GM12878 (cell line): ENCODE measurements around the gene NEDD8. TPM values are rescaled to one million over a fixed set of nuclear protein-coding genes. Genes with fewer than 3 reads are reported as not detected.

ENCODE experiments used
- ATAC-seq: fragments of 200-7000 bp; cut with Tn5 transposase; 3 replicates; pipeline ENCODE4 v1.9.1; 2020; ENCODE audit warnings: mild to moderate bottlenecking, moderate library complexity
- BruUV-seq: library from RNA; stranded (reverse); fragments of 400-500 nt; replicated peaks from 2 replicates; lab custom pipeline; 2021; lab: Mats Ljungman, UMichigan
- CTCF ChIA-PET: fragments of 300-600 bp; sonication (Branson Sonifier 250); formaldehyde crosslinking; extraction: SDS; loops from one replicate; lab custom pipeline; 2021; ENCODE audit warnings: inconsistent platforms; lab: Yijun Ruan, JAX
- POLR2A ChIA-PET: fragments of 350-600 bp; formaldehyde crosslinking; extraction: SDS; loops from one replicate; lab custom pipeline; 2021; ENCODE audit warnings: inconsistent platforms; lab: Charles Lee
- RAD21 ChIA-PET: fragments of 300-600 bp; sonication (Branson Sonifier 250); formaldehyde crosslinking; loops from one replicate; lab custom pipeline; 2023; ENCODE audit warnings: antibody characterized with exemption; ENCODE audit not compliant: unreplicated experiment; lab: Charles Lee
- SMC1A ChIA-PET: fragments of 300-600 bp; sonication (Branson Sonifier 250); formaldehyde crosslinking; loops from one replicate; lab custom pipeline; 2023; ENCODE audit not compliant: unreplicated experiment, uncharacterized antibody; lab: Charles Lee
- DNase-seq: peaks from one replicate; pipeline ENCODE4 v3.0.0-alpha.2; 2011; ENCODE audit warnings: low read depth, low spot score
- FAIRE-seq: peaks from 3 replicates; lab custom pipeline; 2011; peaks lifted over from hg19 to GRCh38; lab: Jason Lieb, UNC
- H2AFZ ChIP-seq: 2 replicates; pipeline ENCODE4 v1.6.0; 2011; ENCODE audit warnings: low read depth, low read length, control low read depth; ENCODE audit not compliant: control insufficient read depth
- H3K27ac ChIP-seq: 2 replicates; pipeline ENCODE4 v1.5.1; 2011; ENCODE audit warnings: control low read depth; ENCODE audit not compliant: control insufficient read depth, insufficient read depth
- H3K27me3 ChIP-seq, 2 experiments: replicated peaks in 1 of 2; 2 replicates each; pipeline versions ENCODE4 v1.6.0 to v1.6.1; 2011; ENCODE audit warnings: low read length in 1 of 2; ENCODE audit not compliant: control insufficient read depth in 2 of 2, insufficient read depth in 2 of 2
- H3K36me3 ChIP-seq, 2 experiments: 2 replicates each; pipeline ENCODE4 v1.5.1; 2011; ENCODE audit warnings: low read length in 1 of 2; ENCODE audit not compliant: control insufficient read depth in 2 of 2, insufficient read depth in 2 of 2
- H3K4me1 ChIP-seq: 2 replicates; pipeline ENCODE4 v1.6.1; 2011; ENCODE audit warnings: mild to moderate bottlenecking, low read length, moderate library complexity, mixed read lengths; ENCODE audit not compliant: control insufficient read depth, insufficient read depth
- H3K4me2 ChIP-seq: 2 replicates; pipeline ENCODE4 v1.6.0; 2011; ENCODE audit warnings: control low read depth; ENCODE audit not compliant: control insufficient read depth, insufficient read depth
- H3K4me3 ChIP-seq: fragments of 200-600 bp; sonication (generic); 2 replicates; pipeline ENCODE4 v1.5.1; 2016
- H3K79me2 ChIP-seq: 2 replicates; pipeline ENCODE4 v1.6.0; 2011; ENCODE audit warnings: low read length; ENCODE audit not compliant: control insufficient read depth, insufficient read depth
- H3K9ac ChIP-seq: 2 replicates; pipeline ENCODE4 v1.8.0; 2011; ENCODE audit warnings: low read length, control low read depth, mixed read lengths; ENCODE audit not compliant: control insufficient read depth, insufficient read depth
- H3K9me3 ChIP-seq: replicated peaks from 3 replicates; pipeline ENCODE4 v1.5.1; 2011; ENCODE audit warnings: mild to moderate bottlenecking, low read length; ENCODE audit not compliant: control insufficient read depth, insufficient read depth
- H4K20me1 ChIP-seq: 2 replicates; pipeline ENCODE4 v1.6.0; 2011; ENCODE audit not compliant: control insufficient read depth, insufficient read depth
- CBX3 ChIP-seq: fragments of 200-600 bp; sonication (generic); IDR thresholded peaks from 2 replicates; pipeline ENCODE4 v1.6.1; 2016; ENCODE audit warnings: low read depth, borderline replicate concordance
- MXI1 ChIP-seq: fragments of 150-350 bp; IDR thresholded peaks from 2 replicates; pipeline ENCODE4 v1.6.1; 2011; ENCODE audit warnings: low read depth, mild to moderate bottlenecking, inconsistent platforms, low read length, improper control_type of control experiment
- PAX8 ChIP-seq: fragments of 450-650 bp; IDR thresholded peaks from 2 replicates; pipeline ENCODE4 v1.6.1; 2017; ENCODE audit warnings: mild to moderate bottlenecking, moderate library complexity
- POLR2AphosphoS5 ChIP-seq: IDR thresholded peaks from 2 replicates; pipeline ENCODE4 v1.6.1; 2011; ENCODE audit warnings: mild to moderate bottlenecking, low read length, inconsistent platforms
- RAD51 ChIP-seq: fragments of 450-650 bp; IDR thresholded peaks from 2 replicates; pipeline ENCODE4 v1.6.1; 2016; ENCODE audit warnings: moderate library complexity, mild to moderate bottlenecking, inconsistent platforms
- ZBTB11 ChIP-seq: fragments of 450-650 bp; formaldehyde crosslinking; IDR thresholded peaks from 2 replicates; pipeline ENCODE4 v1.5.0; 2022; ENCODE audit warnings: mild to moderate bottlenecking, missing genetic modification characterization
- ZNF687 ChIP-seq: fragments of 450-650 bp; IDR thresholded peaks from 2 replicates; pipeline ENCODE4 v1.6.1; 2017; ENCODE audit warnings: mild to moderate bottlenecking, moderate library complexity
- WGBS: methylation state at CpG from one replicate; pipeline ENCODE4 v1.1.6; 2016; ENCODE audit warnings: low lambda C conversion rate; ENCODE audit not compliant: insufficient replicate concordance, insufficient coverage; ENCODE audit errors: missing lambda C conversion rate; 5-methylcytosine and 5-hydroxymethylcytosine counted together
- in situ Hi-C: fragments of 300-500 bp; cut with MboI; formaldehyde crosslinking; loops from 9 replicates; pipeline ENCODE4 v1.14.3; 2018; ENCODE audit warnings: mixed read lengths
- intact Hi-C: fragments of 100-400 bp; cut with micrococcal nuclease; formaldehyde crosslinking; loops from one replicate; pipeline ENCODE4 v1.14.2; 2022; ENCODE audit not compliant: unreplicated experiment
- polyA plus RNA-seq, 11 experiments: library from polyadenylated mRNA; depleted of rRNA in 4 of 11; unstranded in 6 of 11; stranded (reverse) in 5 of 11; fragments of >200 nt; fragmentation: Nextera tagmentation in 4 of 11; fragmentation: Illumina TruSeq in 1 of 11; extraction: Ambion mirVana in 4 of 11; extraction: Trizol in 1 of 11; gene quantifications; 1 replicate in 1 of 11; 2 replicates in 10 of 11; pipeline versions ENCODE4 v1.2.1 to v1.2.3, GENCODE V29; 2011 to 2016; ENCODE audit warnings: inconsistent platforms in 2 of 11, missing spikeins in 2 of 11, low read depth in 1 of 11
- total RNA-seq, 4 experiments: library from RNA; depleted of rRNA in 3 of 4; stranded (reverse); fragments of >200 nt in 3 of 4; fragmentation: Illumina TruSeq in 1 of 4; extraction: Trizol in 1 of 4; gene quantifications; 2 replicates each; pipeline versions ENCODE4 v1.2.1 to v1.2.3, GENCODE V29; 2013 to 2021
- TF ChIP-seq, protein P1 (sequence below): IDR thresholded peaks from 2 replicates; pipeline ENCODE4 v1.6.1; 2012; ENCODE audit warnings: low read depth, low read length, improper control_type of control experiment

The NEDD8 gene
- total and polyA plus RNA-seq, 10 of the 15 experiments (the other 5 are each of a cell fraction or from before 2014, with no cell fraction given): 164 to 991 (median 300) TPM

DNA sequence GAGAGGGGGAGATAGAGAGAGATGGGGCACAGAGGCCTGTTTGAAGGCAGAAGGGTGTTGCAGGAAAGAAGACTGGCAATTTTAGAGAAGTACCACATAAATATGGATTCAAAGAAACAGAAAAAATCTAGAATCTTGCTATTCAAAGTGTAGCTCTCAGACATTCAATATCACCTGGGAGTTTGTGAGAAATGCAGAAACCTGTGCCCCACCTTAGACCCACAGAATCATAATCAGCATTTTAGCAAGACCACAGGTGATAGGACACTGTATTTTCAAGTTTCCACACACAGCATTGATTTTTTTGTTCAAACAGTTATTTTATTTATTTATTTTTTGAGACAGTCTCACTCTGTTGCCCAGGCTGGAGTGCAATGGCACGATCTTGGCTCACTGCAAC, 3.3 kb downstream of the NEDD8 start:
- DNase-seq (no peak), ATAC-seq (no peak), FAIRE-seq (no peak)
- in situ Hi-C loops (no loop called here), intact Hi-C loops (no loop called here)
- H3K79me2 ChIP-seq: peaks cover 32% of the 10 kb centered on the region
- TF ChIP-seq ZNF687: no peak
- no peak for TF ChIP-seq POLR2AphosphoS5
- no peak for TF ChIP-seq RAD51
- TF ChIP-seq, protein P1, sequence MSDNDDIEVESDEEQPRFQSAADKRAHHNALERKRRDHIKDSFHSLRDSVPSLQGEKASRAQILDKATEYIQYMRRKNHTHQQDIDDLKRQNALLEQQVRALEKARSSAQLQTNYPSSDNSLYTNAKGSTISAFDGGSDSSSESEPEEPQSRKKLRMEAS: no peak
- no peak for TF ChIP-seq PAX8
- no peak for TF ChIP-seq CBX3
- no peak for TF ChIP-seq MXI1
- TF ChIP-seq ZBTB11: no peak
- no peaks in the 10 kb centered on the region; a peak in 1 of 4 replicates for H3K36me3 ChIP-seq
- ChIA-PET SMC1A (interaction anchor here (0.7 to 1.8 kb wide), 4 partner anchors 9 to 583 kb away, joined by 3 to 6 read pairs (median 4); no protein-coding TSS in a partner anchor), POLR2A (interaction anchor here (0.6 to 1.3 kb wide), 6 partner anchors 9 to 56 kb away, joined by 3 to 5 read pairs (median 4); partner anchors contain the start of genes MDP1, TGM1 and TINF2), CTCF (interaction anchor here (0.6 to 2.7 kb wide), 8 partner anchors 9 to 221 kb away, joined by 3 to 14 read pairs (median 4); partner anchors contain the start of genes CIDEB, MDP1 and TINF2), RAD21 (interaction anchor here (2.2 kb wide), 1 partner anchor 13 kb away, joined by 9 read pairs; the partner anchor contains the start of gene MDP1)
- BruUV-seq: no TSS peak
- no peak overlapping the region for H2AFZ ChIP-seq
- no peak overlapping the region for H3K9ac ChIP-seq
- H3K27me3 ChIP-seq: no peaks in the 10 kb centered on the region
- no peak overlapping the region for H3K27ac ChIP-seq
- H4K20me1 ChIP-seq: no peaks in the 10 kb centered on the region
- no peak overlapping the region for H3K4me2 ChIP-seq
- 0% methylated on average over 1 of the region's 1 CpG for WGBS
- no peaks in the 10 kb centered on the region for H3K9me3 ChIP-seq
- H3K4me3 ChIP-seq: no peak overlapping the region
- H3K4me1 ChIP-seq: peaks cover 11% of the 10 kb centered on the region
